HG02623 (cell line): ENCODE measurements around the gene PPP2R2D.
"Not testable (repeated sequence)": the region's sequence is repeated elsewhere in the genome, so short reads cannot be mapped to it uniquely, and the experiment has no call there.

ENCODE experiments used
- ATAC-seq: cut with Tn5 transposase; IDR thresholded peaks from one replicate; pipeline ENCODE4 v1.9.1; 2021; ENCODE audit warnings: moderate library complexity; ENCODE audit not compliant: unreplicated experiment

The PPP2R2D gene

DNA sequence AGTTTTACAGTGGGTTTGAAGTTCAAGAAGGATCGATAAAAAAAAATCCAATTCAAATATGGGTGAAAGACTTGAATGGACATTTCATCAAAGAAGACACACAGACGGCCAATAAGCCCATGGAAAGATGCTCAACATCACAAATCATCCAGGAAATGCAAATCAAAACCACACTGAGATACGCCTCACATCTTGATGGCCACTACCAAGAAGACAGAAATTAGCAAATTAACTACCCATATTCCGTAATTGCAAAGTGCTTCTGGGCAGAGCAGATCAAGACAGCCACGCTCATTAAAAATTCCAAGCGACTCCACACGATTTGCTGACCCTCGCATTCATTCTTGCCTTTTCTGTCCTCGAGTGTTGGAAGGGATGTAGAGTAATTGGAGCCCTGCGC, 34.1 kb upstream of the PPP2R2D start:
- ATAC-seq, result no peak

DNA sequence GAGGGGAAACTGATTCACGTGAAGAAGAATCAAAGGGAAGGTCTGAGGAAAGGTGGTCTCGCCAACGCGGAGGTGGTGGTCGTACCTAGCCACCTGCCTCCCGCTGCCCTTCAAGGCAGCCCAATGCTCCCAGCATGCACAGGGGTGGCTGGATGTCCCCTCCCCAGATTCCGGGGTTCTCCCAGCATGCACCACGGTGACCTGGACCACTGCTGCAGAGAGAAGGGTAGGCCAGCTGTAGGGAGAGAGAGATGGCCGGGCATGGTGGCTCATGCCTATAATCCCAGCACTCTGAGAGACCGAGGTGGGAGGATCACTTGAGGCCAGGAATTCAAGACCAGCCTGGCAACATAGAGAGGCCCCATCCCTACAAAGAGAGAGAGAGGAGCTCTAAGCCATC, 32.4 kb upstream of the PPP2R2D start:
- ATAC-seq, result no peak

DNA sequence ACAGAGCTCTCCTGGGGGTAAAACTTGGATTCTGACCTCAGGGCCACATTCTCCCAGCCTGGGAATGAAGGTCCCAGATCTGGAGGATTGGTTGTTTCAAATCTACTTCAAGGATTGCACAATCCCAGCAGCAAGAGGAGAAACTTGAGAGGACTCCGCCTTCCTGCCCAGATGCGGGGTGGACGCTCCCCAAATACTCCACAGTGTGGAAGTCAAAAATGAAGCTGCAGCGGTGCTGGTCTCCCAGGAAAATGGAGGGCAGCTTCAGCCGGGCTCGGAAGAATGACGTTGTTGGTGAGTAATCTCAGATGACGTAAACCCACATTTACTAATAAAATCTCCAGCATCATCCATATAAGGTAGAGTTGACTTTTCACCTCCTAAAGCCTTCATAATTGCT, 31.5 kb upstream of the PPP2R2D start:
- ATAC-seq, result no peak

- ATAC-seq, result no peak
Measured at GRCh38 chr10:131870411-131870810, 30.4 kb upstream of the PPP2R2D start.

DNA sequence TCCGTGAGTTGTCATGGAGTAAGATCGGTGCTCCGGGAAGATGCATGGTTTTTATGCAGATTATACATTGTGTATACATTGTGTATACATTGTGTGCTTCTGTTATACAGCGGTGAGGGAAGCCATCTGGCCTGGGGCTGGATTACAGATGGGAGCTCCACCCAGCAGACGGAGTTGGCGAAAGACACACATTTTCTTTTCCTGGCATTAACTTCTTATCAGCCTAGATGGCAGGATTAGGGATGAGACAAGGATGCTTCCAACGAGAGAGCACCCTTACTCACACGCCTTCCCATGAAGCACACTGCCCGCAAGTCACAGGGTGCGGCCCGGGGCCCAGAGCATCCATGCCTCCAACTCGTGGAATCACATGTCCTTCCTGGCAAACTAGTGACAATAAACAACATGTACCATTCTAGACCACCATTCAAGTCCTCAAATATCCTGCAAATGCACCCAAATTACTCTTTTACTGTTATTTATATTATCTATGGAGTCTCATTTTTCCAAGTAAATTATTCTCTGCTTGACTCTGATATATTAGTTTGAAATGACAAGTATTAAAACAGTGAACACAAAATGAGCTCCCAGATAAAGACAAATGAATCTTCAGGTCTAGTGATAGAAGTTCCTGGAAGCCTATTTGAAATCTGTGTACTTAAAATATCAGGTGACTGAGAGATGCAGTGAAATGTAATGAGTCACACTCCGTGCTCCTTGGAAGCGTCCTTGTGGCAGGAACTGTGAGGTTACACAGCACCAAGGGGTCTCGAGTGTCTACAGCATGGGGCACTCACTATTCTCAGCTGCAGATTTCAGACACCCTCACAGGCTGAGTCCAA, 29.8 kb upstream of the PPP2R2D start:
- no peak for ATAC-seq

GRCh38 chr10:131871673-131872005, 29.2 kb upstream of the PPP2R2D start:
- ATAC-seq, result no peak

GRCh38 chr10:131872011-131872826, 28.6 kb upstream of the PPP2R2D start:
- no peak for ATAC-seq

DNA sequence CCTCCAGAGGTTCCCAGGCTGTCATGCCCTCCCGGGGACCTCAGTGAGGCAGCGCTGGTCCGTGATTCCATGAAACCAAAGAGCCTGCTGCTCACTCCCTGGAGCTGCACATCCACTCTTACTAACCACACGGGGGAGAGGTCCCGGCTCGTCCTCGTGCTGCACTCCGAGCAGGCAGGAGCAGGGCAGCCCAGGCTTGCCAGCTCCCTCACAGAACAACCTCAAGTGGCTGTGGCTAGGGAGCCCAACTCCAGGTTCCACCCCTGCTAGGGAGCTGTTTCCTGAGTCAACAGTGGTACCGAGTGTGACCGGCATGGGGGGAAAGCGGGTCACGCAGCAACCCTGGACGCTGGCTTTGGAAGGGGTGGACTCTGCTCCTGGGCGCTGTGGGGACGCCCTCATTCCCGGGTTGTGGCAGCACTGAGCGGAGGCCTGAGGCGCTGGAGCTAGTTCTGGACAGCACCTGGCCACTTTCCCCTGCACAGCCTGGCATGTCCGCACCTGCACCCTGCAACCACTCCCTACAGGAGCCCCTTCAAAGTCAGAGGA, 27.9 kb upstream of the PPP2R2D start:
- no peak for ATAC-seq

DNA sequence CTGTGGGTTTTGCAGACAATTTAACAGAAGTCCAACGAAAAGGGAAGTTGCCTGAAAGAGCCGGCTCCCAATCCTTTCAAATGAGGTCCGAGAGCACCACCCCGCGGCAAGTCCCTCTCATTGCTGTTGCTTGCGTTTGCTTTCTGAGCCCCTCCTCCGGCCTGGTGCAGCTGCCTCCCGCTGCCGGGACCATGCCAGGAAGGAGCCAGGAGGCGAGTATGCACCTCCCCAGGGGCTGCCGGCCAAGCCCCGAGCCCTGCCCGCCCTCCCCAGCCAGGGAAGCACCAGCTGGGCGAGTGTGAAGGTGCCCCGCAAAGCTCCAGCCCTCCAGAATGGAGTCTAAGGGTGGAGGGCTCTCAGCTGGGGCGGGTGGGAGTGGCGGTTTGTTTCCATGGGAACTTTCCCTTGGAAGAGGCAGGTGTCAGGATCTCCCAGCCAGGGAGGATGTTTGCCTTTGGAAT, 25.8 kb upstream of the PPP2R2D start:
- peak; percentile 77 for ATAC-seq

DNA sequence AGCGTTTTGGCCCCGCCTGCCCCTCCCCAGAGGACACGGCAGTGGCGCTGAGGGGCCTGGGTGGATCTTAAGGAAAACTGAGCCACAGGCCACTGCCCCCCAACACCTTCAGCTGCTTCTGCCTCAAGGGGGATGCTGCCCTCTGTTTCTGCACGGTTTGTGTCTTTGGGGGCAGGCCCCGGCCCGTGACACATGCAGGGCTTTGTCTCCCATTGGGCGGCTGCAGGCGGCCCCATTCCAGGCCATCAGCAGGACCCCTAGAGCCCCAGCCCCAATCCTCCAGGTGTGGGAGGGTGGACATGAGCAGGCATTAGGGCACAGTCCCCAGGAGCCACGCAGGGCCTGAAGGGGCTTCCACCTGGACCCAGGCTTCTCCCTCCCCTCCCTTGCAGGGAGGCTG, 25.3 kb upstream of the PPP2R2D start:
- no peak for ATAC-seq

GRCh38 chr10:131876017-131876416, 24.8 kb upstream of the PPP2R2D start:
- ATAC-seq, result no peak

DNA sequence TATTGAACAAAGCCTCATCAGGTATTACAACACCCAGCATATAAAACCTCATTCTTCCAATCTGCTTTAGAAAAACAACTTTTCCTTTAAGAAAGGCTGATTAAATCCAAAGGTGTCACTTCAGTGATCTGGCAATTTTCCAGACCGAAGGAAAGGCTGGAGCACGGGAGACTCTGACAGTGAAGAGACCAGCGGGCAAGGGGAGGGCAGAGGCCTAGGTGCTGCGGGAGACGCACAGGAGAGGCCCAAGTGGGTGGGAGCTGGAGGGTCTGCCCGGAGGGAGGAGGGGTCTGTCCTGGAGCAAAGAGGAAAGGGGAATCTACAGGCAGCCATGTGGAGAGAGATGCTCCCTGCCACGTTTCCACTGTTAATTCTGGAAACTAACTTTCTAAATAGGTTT, 24.3 kb upstream of the PPP2R2D start:
- ATAC-seq, result no peak

GRCh38 chr10:131880016-131880590, 20.7 kb upstream of the PPP2R2D start:
- no peak for ATAC-seq

DNA sequence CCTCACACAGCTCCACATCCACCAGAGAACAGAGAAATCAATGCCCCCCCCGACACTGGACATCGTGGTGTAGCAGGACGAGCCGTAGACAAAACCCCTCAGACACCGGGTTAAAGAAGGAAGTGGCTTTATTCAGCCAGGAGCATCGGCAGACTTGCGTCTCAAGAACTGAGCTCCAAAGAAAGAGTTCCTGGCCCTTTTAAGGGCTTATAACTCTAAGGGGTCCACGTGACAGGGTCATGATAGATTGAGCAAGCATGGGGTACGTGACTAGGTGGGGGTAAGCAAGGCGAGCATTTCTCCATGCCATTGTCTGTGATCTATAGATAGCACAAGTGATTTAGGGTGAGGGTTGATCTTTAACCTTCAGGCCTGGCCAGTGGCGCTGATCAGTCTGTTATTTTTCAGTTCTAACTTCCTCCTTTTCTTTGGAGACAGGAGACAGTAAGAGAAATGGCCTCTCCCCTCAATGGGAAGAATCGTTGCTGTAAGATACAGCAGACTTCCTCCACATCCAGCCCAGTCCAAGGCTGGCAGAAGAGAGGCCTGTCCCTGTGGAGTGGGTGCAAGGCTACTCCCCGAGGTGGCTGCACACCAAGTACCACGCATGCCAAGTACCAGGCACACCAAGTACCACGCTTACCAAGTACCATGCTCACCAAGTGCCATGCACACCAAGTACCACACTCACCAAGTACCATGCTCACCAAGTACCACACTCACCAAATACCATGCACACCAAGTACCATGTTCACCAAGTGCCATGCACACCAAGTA, 19.5 kb upstream of the PPP2R2D start:
- no peak for ATAC-seq

DNA sequence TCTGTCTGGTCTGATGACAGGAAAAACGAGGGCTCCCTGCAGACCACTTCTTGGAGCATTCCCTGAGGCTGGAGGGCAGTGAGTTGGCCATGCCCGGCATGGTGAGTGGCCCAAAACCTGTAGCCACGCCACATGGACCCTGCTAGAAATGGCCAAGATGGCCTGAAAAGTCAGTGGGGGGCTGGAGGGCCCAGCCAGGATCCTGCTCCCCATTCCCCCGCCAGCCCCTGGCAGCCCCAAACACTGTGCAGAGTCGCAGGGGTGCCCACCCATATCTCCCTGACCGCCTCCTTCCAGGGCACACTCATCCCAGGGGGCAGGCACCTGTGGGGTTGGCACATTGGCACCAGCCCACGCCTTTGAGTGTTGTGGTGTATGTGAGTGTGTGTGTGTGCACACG, 18.7 kb upstream of the PPP2R2D start:
- no peak for ATAC-seq

DNA sequence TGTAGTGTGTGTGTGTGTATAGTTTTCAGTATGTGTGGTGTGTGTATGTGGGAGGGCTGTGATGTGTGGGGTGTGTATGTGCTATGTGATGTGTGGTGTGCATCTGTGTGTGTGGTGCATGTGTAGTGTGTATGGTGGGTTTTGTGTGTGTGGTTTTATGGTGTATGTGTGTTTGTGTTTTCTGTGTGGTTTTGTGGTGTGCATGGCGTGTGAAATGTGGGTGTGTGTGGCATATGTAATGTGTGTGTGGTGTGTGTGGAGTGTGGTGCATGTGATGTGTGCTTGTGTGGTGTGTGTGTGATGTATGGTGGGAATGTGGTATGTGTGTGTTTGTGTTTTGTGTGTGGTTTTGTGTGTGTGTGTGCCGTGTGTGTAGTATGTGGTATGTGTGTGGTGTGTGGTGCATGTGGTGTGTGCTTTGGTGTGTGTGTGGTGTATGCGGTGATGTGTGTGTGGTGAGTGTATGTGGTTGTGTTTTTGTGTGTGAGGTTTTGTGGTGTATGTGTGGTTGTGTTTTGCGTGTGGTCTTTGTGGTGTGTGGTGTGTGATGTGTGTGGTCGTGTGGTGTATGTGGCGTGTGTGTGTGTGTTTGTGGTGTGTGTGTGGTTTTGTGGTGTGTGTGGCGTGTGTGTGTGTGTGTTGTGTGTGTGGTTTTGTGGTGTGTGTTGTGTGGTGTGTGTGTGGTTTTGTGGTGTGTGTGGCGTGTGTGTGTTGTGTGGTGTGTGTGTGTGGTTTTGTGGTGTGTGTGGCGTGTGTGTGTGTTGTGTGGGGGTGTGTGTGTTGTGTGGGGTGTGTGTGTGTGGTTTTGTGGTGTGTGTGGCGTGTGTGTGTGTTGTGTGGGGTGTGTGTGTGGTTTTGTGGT, 18.0 kb upstream of the PPP2R2D start:
- no peak for ATAC-seq

- not testable (repeated sequence) for ATAC-seq
Measured at GRCh38 chr10:131883621-131884393, 17.0 kb upstream of the PPP2R2D start.

DNA sequence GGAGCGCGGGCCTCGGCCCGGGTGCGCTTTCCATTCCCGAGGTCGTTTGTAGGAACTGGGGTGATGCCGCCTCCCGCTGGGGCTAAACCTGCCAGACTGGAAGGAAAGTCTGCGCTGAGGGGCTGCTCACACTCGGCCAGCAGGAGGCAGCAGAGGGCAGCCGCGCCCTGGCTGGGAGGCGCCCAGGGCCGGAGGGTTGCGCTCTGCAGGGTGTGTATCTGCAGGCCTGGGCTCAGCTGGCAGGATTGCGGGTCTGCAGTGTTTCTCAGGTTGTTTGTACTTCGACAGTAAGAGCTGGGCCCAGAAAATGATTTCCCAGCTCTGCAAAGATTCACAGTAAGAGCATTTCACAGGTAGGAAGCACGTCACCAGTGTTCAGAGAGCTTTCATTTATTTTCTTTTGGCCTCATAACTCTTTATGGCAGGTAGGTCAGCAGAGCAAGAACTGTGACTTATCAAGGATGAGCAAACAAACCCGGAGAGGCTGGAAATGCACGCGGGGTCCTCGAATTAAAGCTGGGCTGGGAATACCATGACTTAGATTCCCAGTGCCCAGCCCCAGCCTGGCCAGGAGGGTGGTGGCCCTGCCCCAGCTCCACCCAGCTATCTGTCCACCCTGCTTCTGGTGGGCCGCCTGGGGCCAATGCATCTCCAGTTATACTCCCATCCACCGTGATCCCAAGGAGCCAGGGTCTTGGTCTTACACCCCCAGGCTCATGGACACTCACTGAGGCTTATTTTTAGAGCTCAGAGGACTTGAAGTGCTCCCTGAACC, 15.2 kb upstream of the PPP2R2D start:
- peak; percentile 88 for ATAC-seq
